ENCODE measurements around the gene PSMB11. TPM values are rescaled to one million over a fixed set of nuclear protein-coding genes. Genes with fewer than 3 reads are reported as not detected.

Gene PSMB11
- total RNA-seq, 1 experiment from 2014 or later, result not detected

DNA sequence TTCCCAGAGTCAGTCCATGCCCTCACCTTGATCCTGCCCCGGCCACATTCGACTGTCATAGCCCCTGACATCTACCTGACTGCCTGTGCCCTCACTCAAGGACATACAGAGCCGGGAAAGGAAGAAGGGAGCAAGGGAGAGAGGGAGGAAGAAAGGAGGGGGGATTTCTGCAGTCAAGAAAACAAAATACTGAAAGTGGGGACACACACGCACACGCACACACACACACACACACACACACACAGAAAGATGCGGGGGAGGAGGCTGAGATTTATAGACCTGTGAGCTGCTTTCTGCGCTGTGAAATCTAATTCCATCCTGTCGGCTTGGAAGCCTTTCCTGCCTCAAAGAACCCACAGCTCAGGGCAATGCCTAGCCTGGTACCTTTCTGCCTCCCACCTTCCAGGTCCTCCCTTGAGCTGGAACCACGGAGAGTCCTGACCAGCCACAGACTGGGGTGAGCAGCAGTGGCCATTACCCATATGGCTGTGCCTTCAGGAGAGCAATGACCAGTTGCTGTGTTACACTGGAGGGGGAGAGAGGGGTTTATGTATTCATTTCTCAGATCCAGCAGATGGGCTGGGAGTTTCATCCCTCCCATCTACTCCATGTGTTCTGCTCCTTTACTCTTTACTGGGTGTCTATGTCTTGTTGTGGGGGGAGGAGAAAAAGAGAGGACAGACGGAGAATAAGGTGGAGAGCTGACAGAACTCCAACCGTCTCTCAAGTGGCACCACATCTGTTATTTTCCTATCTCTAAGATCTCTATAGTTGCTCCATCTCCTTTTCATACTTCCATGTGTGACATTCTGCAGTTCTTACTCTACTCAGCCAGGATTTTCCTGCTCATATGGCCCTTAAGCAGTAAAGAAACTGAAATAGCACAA, 45.0 kb upstream of the PSMB11 start:
- H3K4me3 ChIP-seq (ENCODE audit: low read depth, low read length), result no peak overlapping the region
- no peak overlapping the region for H3K4me3 Mint-ChIP-seq (ENCODE audit: unreplicated experiment)
- H3K27ac Mint-ChIP-seq (ENCODE audit: unreplicated experiment), result no peak overlapping the region
- H3K9me3 Mint-ChIP-seq (ENCODE audit: unreplicated experiment), result no peaks in the 10 kb centered on the region
- BruUV-seq (replicated peaks), result no TSS peak
- POLR2A ChIA-PET, result interaction anchor here (0.6 kb wide), 1 partner anchor 26 kb away, joined by 3 read pairs; no protein-coding TSS in a partner anchor
- no peaks in the 10 kb centered on the region for H3K36me3 Mint-ChIP-seq (ENCODE audit: insufficient read depth, unreplicated experiment)
- TF ChIP-seq, protein P1, sequence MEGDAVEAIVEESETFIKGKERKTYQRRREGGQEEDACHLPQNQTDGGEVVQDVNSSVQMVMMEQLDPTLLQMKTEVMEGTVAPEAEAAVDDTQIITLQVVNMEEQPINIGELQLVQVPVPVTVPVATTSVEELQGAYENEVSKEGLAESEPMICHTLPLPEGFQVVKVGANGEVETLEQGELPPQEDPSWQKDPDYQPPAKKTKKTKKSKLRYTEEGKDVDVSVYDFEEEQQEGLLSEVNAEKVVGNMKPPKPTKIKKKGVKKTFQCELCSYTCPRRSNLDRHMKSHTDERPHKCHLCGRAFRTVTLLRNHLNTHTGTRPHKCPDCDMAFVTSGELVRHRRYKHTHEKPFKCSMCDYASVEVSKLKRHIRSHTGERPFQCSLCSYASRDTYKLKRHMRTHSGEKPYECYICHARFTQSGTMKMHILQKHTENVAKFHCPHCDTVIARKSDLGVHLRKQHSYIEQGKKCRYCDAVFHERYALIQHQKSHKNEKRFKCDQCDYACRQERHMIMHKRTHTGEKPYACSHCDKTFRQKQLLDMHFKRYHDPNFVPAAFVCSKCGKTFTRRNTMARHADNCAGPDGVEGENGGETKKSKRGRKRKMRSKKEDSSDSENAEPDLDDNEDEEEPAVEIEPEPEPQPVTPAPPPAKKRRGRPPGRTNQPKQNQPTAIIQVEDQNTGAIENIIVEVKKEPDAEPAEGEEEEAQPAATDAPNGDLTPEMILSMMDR (IDR thresholded peaks at IDR 0.05; ENCODE audit: insufficient read depth in 1 of 2, low read depth in 1 of 2, low read length in 1 of 2, severe bottlenecking in 1 of 2, unreplicated experiment in 1 of 2), result no peak
- H3K27me3 Mint-ChIP-seq (ENCODE audit: insufficient read depth, unreplicated experiment), result no peaks in the 10 kb centered on the region
- no peaks in the 10 kb centered on the region for H3K9me3 ChIP-seq
- H3K4me1 ChIP-seq, result peaks cover 10% of the 10 kb centered on the region
- no peaks in the 10 kb centered on the region for H3K36me3 ChIP-seq (ENCODE audit: control insufficient read depth, insufficient read depth, low read length)
- intact Hi-C loops (cut with micrococcal nuclease; ENCODE audit: unreplicated experiment), result no loop called here
- no peak for DNase-seq
- no peaks in the 10 kb centered on the region for H3K27me3 ChIP-seq (replicated peaks; ENCODE audit: control insufficient read depth, insufficient read depth, low read length)
- CTCF ChIA-PET, result interaction anchor here (0.9 to 3.4 kb wide), 4 partner anchors 10 to 108 kb away, joined by 3 to 59 read pairs (median 5); no protein-coding TSS in a partner anchor
- peaks cover 7% of the 10 kb centered on the region for H3K4me1 Mint-ChIP-seq (ENCODE audit: low read depth, unreplicated experiment)

DNA sequence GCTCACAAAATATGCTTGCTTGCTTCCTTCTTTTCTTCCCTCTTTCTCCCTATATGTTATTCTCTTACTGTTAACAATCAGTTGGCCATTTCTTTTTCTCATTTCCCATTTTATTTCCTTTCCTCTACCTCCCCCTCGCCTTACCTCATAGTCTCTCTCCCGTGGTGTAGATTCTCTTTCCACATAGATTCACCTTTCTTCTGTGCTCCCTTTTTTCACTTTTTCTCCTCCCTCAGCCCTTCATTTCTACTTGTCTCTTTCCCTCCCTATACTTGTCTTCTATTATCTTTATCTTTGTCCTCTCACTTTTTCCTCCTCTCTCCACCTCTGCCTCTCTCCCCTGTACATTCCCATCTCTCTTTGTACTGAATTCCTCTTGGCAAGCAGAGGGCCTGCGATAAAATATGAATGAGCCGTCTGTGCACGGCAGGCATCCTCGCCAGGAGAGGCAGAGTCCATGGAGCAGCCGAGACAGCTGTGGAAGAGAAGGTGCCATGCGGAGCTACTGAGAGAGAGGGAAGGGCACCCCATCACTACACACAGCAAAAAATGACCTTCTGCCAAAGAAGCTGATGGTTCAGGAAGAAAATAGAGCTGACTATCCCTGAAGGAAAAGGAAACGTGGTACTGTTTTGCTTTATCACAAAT, 44.2 kb upstream of the PSMB11 start:
- no peaks in the 10 kb centered on the region for H3K9me3 Mint-ChIP-seq (ENCODE audit: unreplicated experiment)
- Histone ChIP-seq H3K4me3 (ENCODE audit: low read depth, low read length) (no peak overlapping the region), H3K9me3 (no peaks in the 10 kb centered on the region), H3K36me3 (ENCODE audit: control insufficient read depth, insufficient read depth, low read length) (no peaks in the 10 kb centered on the region), H3K27me3 (replicated peaks; ENCODE audit: control insufficient read depth, insufficient read depth, low read length) (no peaks in the 10 kb centered on the region), H3K4me1 (peaks cover 10% of the 10 kb centered on the region)
- ChIA-PET CTCF (interaction anchor here (0.9 to 3.4 kb wide), 2 partner anchors 9 to 12 kb away, joined by 4 to 59 read pairs; no protein-coding TSS in a partner anchor), POLR2A (no interaction called here)
- H3K4me3 Mint-ChIP-seq (ENCODE audit: unreplicated experiment), result no peak overlapping the region
- TF ChIP-seq, protein P1 (IDR thresholded peaks at IDR 0.05; ENCODE audit: insufficient read depth in 1 of 2, low read depth in 1 of 2, low read length in 1 of 2, severe bottlenecking in 1 of 2, unreplicated experiment in 1 of 2), result no peak
- H3K36me3 Mint-ChIP-seq (ENCODE audit: insufficient read depth, unreplicated experiment), result no peaks in the 10 kb centered on the region
- peaks cover 7% of the 10 kb centered on the region for H3K4me1 Mint-ChIP-seq (ENCODE audit: low read depth, unreplicated experiment)
- no peak for DNase-seq
- intact Hi-C loops (cut with micrococcal nuclease; ENCODE audit: unreplicated experiment), result no loop called here
- no peak overlapping the region for H3K27ac Mint-ChIP-seq (ENCODE audit: unreplicated experiment)
- no peaks in the 10 kb centered on the region for H3K27me3 Mint-ChIP-seq (ENCODE audit: insufficient read depth, unreplicated experiment)
- no TSS peak for BruUV-seq (replicated peaks)

- peaks cover 7% of the 10 kb centered on the region for H3K4me1 Mint-ChIP-seq (ENCODE audit: low read depth, unreplicated experiment)
- Histone ChIP-seq H3K4me3 (ENCODE audit: low read depth, low read length) (no peak overlapping the region), H3K36me3 (ENCODE audit: control insufficient read depth, insufficient read depth, low read length) (no peaks in the 10 kb centered on the region), H3K9me3 (no peaks in the 10 kb centered on the region), H3K4me1 (peaks cover 6% of the 10 kb centered on the region), H3K27me3 (replicated peaks; ENCODE audit: control insufficient read depth, insufficient read depth, low read length) (no peaks in the 10 kb centered on the region)
- H3K4me3 Mint-ChIP-seq (ENCODE audit: unreplicated experiment), result no peak overlapping the region
- H3K27ac Mint-ChIP-seq (ENCODE audit: unreplicated experiment), result no peak overlapping the region
- ChIA-PET POLR2A (no interaction called here), CTCF (no interaction called here)
- H3K36me3 Mint-ChIP-seq (ENCODE audit: insufficient read depth, unreplicated experiment), result no peaks in the 10 kb centered on the region
- no TSS peak for BruUV-seq (replicated peaks)
- TF ChIP-seq, protein P1 (IDR thresholded peaks at IDR 0.05; ENCODE audit: insufficient read depth in 1 of 2, low read depth in 1 of 2, low read length in 1 of 2, severe bottlenecking in 1 of 2, unreplicated experiment in 1 of 2), result no peak
- no peaks in the 10 kb centered on the region for H3K9me3 Mint-ChIP-seq (ENCODE audit: unreplicated experiment)
- intact Hi-C loops (cut with micrococcal nuclease; ENCODE audit: unreplicated experiment), result no loop called here
- H3K27me3 Mint-ChIP-seq (ENCODE audit: insufficient read depth, unreplicated experiment), result no peaks in the 10 kb centered on the region
- DNase-seq, result no peak
Observed at GRCh38 chr14:22998329-22999012, 43.5 kb upstream of the PSMB11 start.

Measured in Caco-2 (cell line).